ENCODE measurements around the gene INO80.
"Not testable (repeated sequence)": the region's sequence is repeated elsewhere in the genome, so short reads cannot be mapped to it uniquely, and the experiment has no call there.

Gene INO80

GRCh38 chr15:41153733-41154132 lies 37.7 kb upstream of the INO80 start:
- H3K4me3 ChIP-seq (ENCODE audit: low read depth in 1 of 2, low read length in 1 of 2): no peak overlapping the region
- no peak overlapping the region for H3K27ac ChIP-seq
- peaks cover 6% of the 10 kb centered on the region for H3K27me3 ChIP-seq
- no peaks in the 10 kb centered on the region for H3K4me1 ChIP-seq (ENCODE audit: control insufficient read depth in 1 of 2, insufficient read depth in 1 of 2, low read depth in 1 of 2, low read length in 1 of 2)
- H3K9me3 ChIP-seq: no peaks in the 10 kb centered on the region
- no peak for TF ChIP-seq CTCF (IDR thresholded peaks at IDR 0.05)
- H3K36me3 ChIP-seq: no peaks in the 10 kb centered on the region

GRCh38 chr15:41151451-41152005 lies 35.4 kb upstream of the INO80 start:
- no peak overlapping the region for H3K27ac ChIP-seq
- H3K27me3 ChIP-seq: peaks cover 6% of the 10 kb centered on the region
- no peak for TF ChIP-seq CTCF (IDR thresholded peaks at IDR 0.05)
- H3K9me3 ChIP-seq: no peaks in the 10 kb centered on the region
- no peaks in the 10 kb centered on the region for H3K4me1 ChIP-seq (ENCODE audit: control insufficient read depth in 1 of 2, insufficient read depth in 1 of 2, low read depth in 1 of 2, low read length in 1 of 2)
- no peak overlapping the region for H3K4me3 ChIP-seq (ENCODE audit: low read depth in 1 of 2, low read length in 1 of 2)
- H3K36me3 ChIP-seq: no peaks in the 10 kb centered on the region

GRCh38 chr15:41150279-41150678 lies 34.2 kb upstream of the INO80 start:
- Histone ChIP-seq H3K27ac (no peak overlapping the region), H3K36me3 (no peaks in the 10 kb centered on the region), H3K4me3 (ENCODE audit: low read depth in 1 of 2, low read length in 1 of 2) (no peak overlapping the region), H3K27me3 (peaks cover 6% of the 10 kb centered on the region), H3K9me3 (no peaks in the 10 kb centered on the region), H3K4me1 (ENCODE audit: control insufficient read depth in 1 of 2, insufficient read depth in 1 of 2, low read depth in 1 of 2, low read length in 1 of 2) (no peaks in the 10 kb centered on the region)
- no peak for TF ChIP-seq CTCF (IDR thresholded peaks at IDR 0.05)

GRCh38 chr15:41148065-41148464 lies 32.0 kb upstream of the INO80 start:
- no peak for TF ChIP-seq CTCF (IDR thresholded peaks at IDR 0.05)
- H3K4me1 ChIP-seq (ENCODE audit: control insufficient read depth in 1 of 2, insufficient read depth in 1 of 2, low read depth in 1 of 2, low read length in 1 of 2): no peaks in the 10 kb centered on the region
- no peaks in the 10 kb centered on the region for H3K27me3 ChIP-seq
- no peak overlapping the region for H3K27ac ChIP-seq
- H3K4me3 ChIP-seq (ENCODE audit: low read depth in 1 of 2, low read length in 1 of 2): no peak overlapping the region
- no peaks in the 10 kb centered on the region for H3K9me3 ChIP-seq
- no peaks in the 10 kb centered on the region for H3K36me3 ChIP-seq

GRCh38 chr15:41139619-41140018 lies 23.5 kb upstream of the INO80 start:
- Histone ChIP-seq H3K27ac (no peak overlapping the region), H3K4me3 (ENCODE audit: low read depth in 1 of 2, low read length in 1 of 2) (no peak overlapping the region), H3K9me3 (no peaks in the 10 kb centered on the region), H3K4me1 (ENCODE audit: control insufficient read depth in 1 of 2, insufficient read depth in 1 of 2, low read depth in 1 of 2, low read length in 1 of 2) (no peaks in the 10 kb centered on the region), H3K27me3 (no peaks in the 10 kb centered on the region), H3K36me3 (no peaks in the 10 kb centered on the region)
- TF ChIP-seq CTCF (IDR thresholded peaks at IDR 0.05): no peak

GRCh38 chr15:41139112-41139511 lies 23.0 kb upstream of the INO80 start:
- H3K27ac ChIP-seq; H3K36me3 ChIP-seq; H3K9me3 ChIP-seq; H3K4me3 ChIP-seq (ENCODE audit: low read depth in 1 of 2, low read length in 1 of 2); H3K4me1 ChIP-seq (ENCODE audit: control insufficient read depth in 1 of 2, insufficient read depth in 1 of 2, low read depth in 1 of 2, low read length in 1 of 2); H3K27me3 ChIP-seq: not testable (repeated sequence)

GRCh38 chr15:41135580-41135979 lies 19.5 kb upstream of the INO80 start:
- H3K4me1 ChIP-seq (ENCODE audit: control insufficient read depth in 1 of 2, insufficient read depth in 1 of 2, low read depth in 1 of 2, low read length in 1 of 2); H3K36me3 ChIP-seq; H3K27ac ChIP-seq; H3K9me3 ChIP-seq; H3K27me3 ChIP-seq; H3K4me3 ChIP-seq (ENCODE audit: low read depth in 1 of 2, low read length in 1 of 2): not testable (repeated sequence)
